DND-41 (cell line): ENCODE measurements around the gene MEF2D.

Experiments
- ATAC-seq: fragments of 200-7000 bp; cut with Tn5 transposase; 3 replicates; pipeline ENCODE4 v1.9.1; 2021; ENCODE audit warnings: low read depth; ENCODE audit not compliant: insufficient read depth
- DNase-seq: peaks from one replicate; pipeline ENCODE4 v3.0.0-alpha.2; 2020
- H2AFZ ChIP-seq: 2 replicates; pipeline ENCODE4 v1.6.0; 2012; ENCODE audit warnings: low read depth, low read length
- H3K27ac ChIP-seq: 2 replicates; pipeline ENCODE4 v1.5.1; 2012; ENCODE audit warnings: low read length, inconsistent platforms
- H3K27me3 ChIP-seq: fragments of 200-600 bp; sonication (generic); 2 replicates; pipeline ENCODE4 v1.6.0; 2012; ENCODE audit warnings: low read length, mild to moderate bottlenecking, inconsistent platforms; ENCODE audit not compliant: insufficient read depth, poor library complexity
- H3K36me3 ChIP-seq: 2 replicates; pipeline ENCODE4 v1.5.1; 2012; ENCODE audit warnings: low read length, inconsistent platforms; ENCODE audit not compliant: insufficient read depth
- H3K4me1 ChIP-seq: 2 replicates; pipeline ENCODE4 v1.5.1; 2012; ENCODE audit warnings: mild to moderate bottlenecking, low read length; ENCODE audit not compliant: insufficient read depth
- H3K4me2 ChIP-seq: 2 replicates; pipeline ENCODE4 v1.6.0; 2012; ENCODE audit warnings: mild to moderate bottlenecking, moderate library complexity, low read length, inconsistent platforms; ENCODE audit not compliant: insufficient read depth
- H3K4me3 ChIP-seq, 2 experiments: fragments of 200-600 bp in 1 of 2; shearing (Covaris generic) in 1 of 2; 2 replicates each; pipeline ENCODE4 v1.5.1; 2012 to 2016; ENCODE audit warnings: inconsistent platforms in 2 of 2, low read length in 2 of 2, mild to moderate bottlenecking in 2 of 2, low read depth in 1 of 2, moderate library complexity in 1 of 2
- H3K79me2 ChIP-seq: 2 replicates; pipeline ENCODE4 v1.6.0; 2012; ENCODE audit warnings: low read length, inconsistent platforms; ENCODE audit not compliant: insufficient read depth
- H3K9ac ChIP-seq: 2 replicates; pipeline ENCODE4 v1.6.0; 2012; ENCODE audit warnings: low read depth, mild to moderate bottlenecking, inconsistent platforms, low read length, moderate library complexity
- H3K9me3 ChIP-seq: 2 replicates; pipeline ENCODE4 v1.5.1; 2012; ENCODE audit warnings: low read length, moderate library complexity, mild to moderate bottlenecking, inconsistent platforms; ENCODE audit not compliant: insufficient read depth, severe bottlenecking
- H4K20me1 ChIP-seq: 2 replicates; pipeline ENCODE4 v1.6.0; 2012; ENCODE audit warnings: low read length; ENCODE audit not compliant: insufficient read depth
- EZH2 ChIP-seq: IDR thresholded peaks from 3 replicates; pipeline ENCODE4 v1.6.1; 2012; ENCODE audit warnings: borderline replicate concordance, low read depth, mild to moderate bottlenecking, moderate library complexity, low read length, inconsistent platforms; ENCODE audit not compliant: severe bottlenecking
- TF ChIP-seq, protein P1 (sequence below): IDR thresholded peaks from 2 replicates; pipeline ENCODE4 v1.5.1; 2012; ENCODE audit warnings: borderline replicate concordance, low read length, moderate library complexity, mild to moderate bottlenecking; ENCODE audit not compliant: poor library complexity, severe bottlenecking; ENCODE audit errors: extremely low read depth

Gene MEF2D

DNA sequence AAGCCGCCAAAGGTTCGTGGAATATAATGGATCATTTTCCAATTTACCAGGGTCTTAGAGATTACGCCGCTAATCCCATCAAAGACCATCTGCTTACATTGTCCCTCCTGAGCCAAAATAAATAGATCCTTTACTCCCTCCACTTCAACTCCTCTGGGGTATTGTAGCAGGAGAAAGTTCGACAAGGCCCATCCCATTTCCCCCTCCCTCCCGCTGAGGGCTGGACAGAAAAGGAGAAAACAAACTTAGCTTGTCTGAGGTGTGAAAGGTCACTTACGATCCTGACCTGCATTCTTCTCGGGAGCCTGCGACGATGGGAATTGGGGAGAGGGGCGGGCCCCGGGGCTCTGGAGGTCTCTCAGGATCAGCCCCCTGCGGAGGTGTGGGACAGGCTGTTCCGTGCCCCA lies 60.8 kb downstream of the MEF2D start:
- no peaks in the 10 kb centered on the region for H3K9me3 ChIP-seq
- H4K20me1 ChIP-seq: no peaks in the 10 kb centered on the region
- no peak overlapping the region for H3K4me2 ChIP-seq
- no peak overlapping the region for H3K27ac ChIP-seq
- peaks cover 6% of the 10 kb centered on the region for H3K4me1 ChIP-seq
- DNase-seq: no peak
- no peak overlapping the region for H2AFZ ChIP-seq
- H3K4me3 ChIP-seq: no peak overlapping the region
- H3K36me3 ChIP-seq: no peaks in the 10 kb centered on the region
- H3K27me3 ChIP-seq: peaks cover 13% of the 10 kb centered on the region
- TF ChIP-seq, protein P1, sequence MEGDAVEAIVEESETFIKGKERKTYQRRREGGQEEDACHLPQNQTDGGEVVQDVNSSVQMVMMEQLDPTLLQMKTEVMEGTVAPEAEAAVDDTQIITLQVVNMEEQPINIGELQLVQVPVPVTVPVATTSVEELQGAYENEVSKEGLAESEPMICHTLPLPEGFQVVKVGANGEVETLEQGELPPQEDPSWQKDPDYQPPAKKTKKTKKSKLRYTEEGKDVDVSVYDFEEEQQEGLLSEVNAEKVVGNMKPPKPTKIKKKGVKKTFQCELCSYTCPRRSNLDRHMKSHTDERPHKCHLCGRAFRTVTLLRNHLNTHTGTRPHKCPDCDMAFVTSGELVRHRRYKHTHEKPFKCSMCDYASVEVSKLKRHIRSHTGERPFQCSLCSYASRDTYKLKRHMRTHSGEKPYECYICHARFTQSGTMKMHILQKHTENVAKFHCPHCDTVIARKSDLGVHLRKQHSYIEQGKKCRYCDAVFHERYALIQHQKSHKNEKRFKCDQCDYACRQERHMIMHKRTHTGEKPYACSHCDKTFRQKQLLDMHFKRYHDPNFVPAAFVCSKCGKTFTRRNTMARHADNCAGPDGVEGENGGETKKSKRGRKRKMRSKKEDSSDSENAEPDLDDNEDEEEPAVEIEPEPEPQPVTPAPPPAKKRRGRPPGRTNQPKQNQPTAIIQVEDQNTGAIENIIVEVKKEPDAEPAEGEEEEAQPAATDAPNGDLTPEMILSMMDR: no peak
- TF ChIP-seq EZH2: no peak
- no peak overlapping the region for H3K9ac ChIP-seq
- ATAC-seq: no peak
- no peaks in the 10 kb centered on the region for H3K79me2 ChIP-seq

DNA sequence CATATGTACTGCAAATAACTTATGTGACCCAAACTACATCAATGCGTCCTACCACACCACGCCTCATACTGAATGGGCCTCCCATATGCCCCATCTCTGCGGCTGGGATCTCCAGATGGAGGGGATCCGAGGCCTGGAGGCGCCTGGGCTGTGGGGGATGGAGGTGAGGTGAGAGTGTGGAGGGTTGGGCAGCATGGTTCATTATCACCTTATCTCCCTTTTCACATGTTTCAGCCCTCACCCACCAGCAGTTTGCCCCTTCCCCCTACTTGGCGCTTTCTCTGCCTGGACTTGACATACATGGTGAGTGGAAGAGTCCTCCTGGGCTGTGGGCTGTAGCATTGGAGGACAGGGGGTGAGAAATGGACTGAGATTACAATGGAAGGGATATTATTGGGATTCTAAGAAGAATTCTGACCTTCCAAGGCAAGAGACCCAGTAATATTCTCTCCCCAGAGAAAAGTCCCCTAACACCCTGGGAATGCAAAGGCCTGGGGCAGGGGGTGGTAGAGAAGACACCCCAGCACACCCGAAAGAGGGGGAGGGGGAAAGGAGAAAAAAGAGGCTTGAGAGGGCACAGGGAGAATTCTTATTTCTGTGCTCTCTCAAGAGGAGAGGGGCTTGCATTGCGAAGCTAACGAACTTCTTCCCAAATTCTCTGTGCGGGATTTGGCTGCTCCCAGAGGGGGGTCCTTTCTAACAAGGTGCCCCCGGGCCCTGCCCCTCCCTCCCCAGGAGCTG lies 61.4 kb downstream of the MEF2D start:
- H3K4me1 ChIP-seq: peaks cover 6% of the 10 kb centered on the region
- TF ChIP-seq, protein P1: no peak
- peaks cover 13% of the 10 kb centered on the region for H3K27me3 ChIP-seq
- no peaks in the 10 kb centered on the region for H3K9me3 ChIP-seq
- H2AFZ ChIP-seq: no peak overlapping the region
- H3K27ac ChIP-seq: no peak overlapping the region
- H3K9ac ChIP-seq: no peak overlapping the region
- no peak overlapping the region for H3K4me3 ChIP-seq
- H3K36me3 ChIP-seq: no peaks in the 10 kb centered on the region
- ATAC-seq (no peak), DNase-seq (no peak)
- no peak overlapping the region for H3K4me2 ChIP-seq
- no peaks in the 10 kb centered on the region for H3K79me2 ChIP-seq
- H4K20me1 ChIP-seq: no peaks in the 10 kb centered on the region

DNA sequence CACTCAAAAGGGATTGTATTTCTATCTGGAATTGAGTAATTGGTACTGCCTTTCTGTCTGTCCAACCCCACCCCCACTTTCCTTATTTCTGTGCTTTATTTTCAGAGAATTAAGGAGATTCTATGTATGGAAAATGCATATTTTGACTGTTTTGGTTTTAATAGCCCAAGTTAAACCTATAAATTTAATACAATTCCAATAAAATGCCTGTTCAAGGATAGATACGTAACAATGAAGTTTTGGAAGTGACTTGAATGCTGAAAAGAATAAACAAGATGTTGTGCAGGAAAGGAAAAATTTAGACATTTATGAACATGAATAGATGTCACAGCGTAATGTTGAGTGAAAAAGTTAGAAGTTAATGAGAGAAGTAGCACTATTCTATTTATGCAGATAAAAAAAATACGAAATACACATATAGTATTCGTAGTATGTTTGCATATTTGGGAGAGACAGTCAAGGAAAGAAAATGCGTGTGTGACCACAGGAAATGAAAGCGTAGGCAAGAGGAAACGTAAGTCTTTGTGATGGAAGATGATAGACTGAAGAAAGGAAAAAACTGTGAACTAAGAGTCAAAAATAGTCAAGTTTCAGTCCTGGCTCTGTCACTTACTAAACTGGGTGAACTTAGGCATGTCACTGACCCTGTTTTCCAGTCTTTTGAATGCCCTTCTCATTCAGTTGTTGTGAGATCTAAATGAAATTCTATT lies 62.1 kb downstream of the MEF2D start:
- TF ChIP-seq, protein P1: no peak
- no peak for TF ChIP-seq EZH2
- Histone ChIP-seq H2AFZ (no peak overlapping the region), H3K4me2 (no peak overlapping the region), H3K4me1 (peaks cover 6% of the 10 kb centered on the region), H3K36me3 (no peaks in the 10 kb centered on the region), H3K27ac (no peak overlapping the region), H3K79me2 (no peaks in the 10 kb centered on the region), H3K27me3 (peaks cover 17% of the 10 kb centered on the region), H3K9ac (no peak overlapping the region), H3K4me3 (no peak overlapping the region), H4K20me1 (no peaks in the 10 kb centered on the region), H3K9me3 (no peaks in the 10 kb centered on the region)
- DNase-seq (no peak), ATAC-seq (no peak)
